Mucosa of descending colon (tissue), 3 donors: Measurements from ENCODE around the gene SKP2. TPM values are rescaled to one million over a fixed set of nuclear protein-coding genes. Genes with fewer than 3 reads are reported as not detected.

Source experiments
- ATAC-seq: fragments of 200-7000 bp; cut with Tn5 transposase; one replicate; pipeline ENCODE4 v1.9.1; 2020; ENCODE audit warnings: mild to moderate bottlenecking, moderate library complexity
- DNase-seq, 3 donors: peaks; one replicate each; pipeline ENCODE4 v3.0.0-alpha.2; 2020
- H3K36me3 ChIP-seq: fragments of 200-600 bp; one replicate; pipeline ENCODE4 v1.8.0; 2021; ENCODE audit warnings: low read depth, mild to moderate bottlenecking
- H3K4me1 ChIP-seq: fragments of 200-600 bp; one replicate; pipeline ENCODE4 v1.8.0; 2021; ENCODE audit warnings: low read depth, mild to moderate bottlenecking
- H3K4me3 ChIP-seq: fragments of 200-600 bp; one replicate; pipeline ENCODE4 v1.8.0; 2021; ENCODE audit warnings: mild to moderate bottlenecking
- H3K9me3 ChIP-seq: fragments of 200-600 bp; one replicate; pipeline ENCODE4 v1.8.0; 2021; ENCODE audit warnings: mild to moderate bottlenecking
- intact Hi-C, 2 donors: fragments of 100-400 bp; cut with DNase I in 1 of 2; cut with micrococcal nuclease in 1 of 2; formaldehyde crosslinking; loops; one replicate each; pipeline versions ENCODE4 v1.11.0 to v1.11.1; 2022; cut with DNase I, micrococcal nuclease
- total RNA-seq, 3 donors: library from RNA; stranded (reverse); fragmentation: NEBNext Ultra II Directional in 2 of 3; extraction: Animal tissue kit (Norgen Biotek cat#: 25700) in 2 of 3; gene quantifications; one replicate each; pipeline versions ENCODE4 v1.2.1 to v1.2.4, GENCODE V29; 2021 to 2023
- TF ChIP-seq, protein P1 (sequence below): fragments of 200-600 bp; IDR thresholded peaks from one replicate; pipeline ENCODE4 v1.8.0; 2022; ENCODE audit warnings: antibody characterized with exemption, mild to moderate bottlenecking
- donor health status: DM: no; HTN: no; CAD: no; lungs with moderate emphysema.
- donor health status: DM: no; HTN: no; CAD: no.
- donor health status: DM: no; HTN: yes; CAD: no.

SKP2 gene
- total RNA-seq, 3 donors from 2014 or later: 11.6 to 24.2 (median 16.5) TPM

DNA sequence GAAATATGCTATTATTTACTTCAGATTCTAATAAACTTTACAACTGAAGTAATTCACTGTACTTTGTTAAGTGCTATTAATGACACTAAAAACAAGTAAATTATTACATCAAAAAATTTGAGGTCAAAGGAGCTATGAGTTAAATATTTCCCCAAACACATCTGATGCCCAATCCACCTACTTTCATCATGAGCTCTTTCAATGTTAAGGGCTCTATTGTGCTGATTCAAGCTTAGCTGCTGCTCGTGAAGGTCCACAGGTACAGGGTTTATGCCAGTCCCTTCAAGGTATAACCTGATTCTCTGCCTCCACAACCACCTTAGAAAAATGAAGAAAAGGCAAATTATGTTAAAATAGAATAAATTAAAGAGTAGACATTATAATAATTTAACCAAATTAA, 65.7 kb downstream of the SKP2 start:
- Histone ChIP-seq H3K4me1 (no peaks in the 10 kb centered on the region), H3K9me3 (no peaks in the 10 kb centered on the region), H3K4me3 (no peak overlapping the region), H3K36me3 (no peaks in the 10 kb centered on the region)
- ATAC-seq: no peak
- intact Hi-C loops: no loop called here
- DNase-seq: no peak
- TF ChIP-seq, protein P1, sequence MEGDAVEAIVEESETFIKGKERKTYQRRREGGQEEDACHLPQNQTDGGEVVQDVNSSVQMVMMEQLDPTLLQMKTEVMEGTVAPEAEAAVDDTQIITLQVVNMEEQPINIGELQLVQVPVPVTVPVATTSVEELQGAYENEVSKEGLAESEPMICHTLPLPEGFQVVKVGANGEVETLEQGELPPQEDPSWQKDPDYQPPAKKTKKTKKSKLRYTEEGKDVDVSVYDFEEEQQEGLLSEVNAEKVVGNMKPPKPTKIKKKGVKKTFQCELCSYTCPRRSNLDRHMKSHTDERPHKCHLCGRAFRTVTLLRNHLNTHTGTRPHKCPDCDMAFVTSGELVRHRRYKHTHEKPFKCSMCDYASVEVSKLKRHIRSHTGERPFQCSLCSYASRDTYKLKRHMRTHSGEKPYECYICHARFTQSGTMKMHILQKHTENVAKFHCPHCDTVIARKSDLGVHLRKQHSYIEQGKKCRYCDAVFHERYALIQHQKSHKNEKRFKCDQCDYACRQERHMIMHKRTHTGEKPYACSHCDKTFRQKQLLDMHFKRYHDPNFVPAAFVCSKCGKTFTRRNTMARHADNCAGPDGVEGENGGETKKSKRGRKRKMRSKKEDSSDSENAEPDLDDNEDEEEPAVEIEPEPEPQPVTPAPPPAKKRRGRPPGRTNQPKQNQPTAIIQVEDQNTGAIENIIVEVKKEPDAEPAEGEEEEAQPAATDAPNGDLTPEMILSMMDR: no peak

DNA sequence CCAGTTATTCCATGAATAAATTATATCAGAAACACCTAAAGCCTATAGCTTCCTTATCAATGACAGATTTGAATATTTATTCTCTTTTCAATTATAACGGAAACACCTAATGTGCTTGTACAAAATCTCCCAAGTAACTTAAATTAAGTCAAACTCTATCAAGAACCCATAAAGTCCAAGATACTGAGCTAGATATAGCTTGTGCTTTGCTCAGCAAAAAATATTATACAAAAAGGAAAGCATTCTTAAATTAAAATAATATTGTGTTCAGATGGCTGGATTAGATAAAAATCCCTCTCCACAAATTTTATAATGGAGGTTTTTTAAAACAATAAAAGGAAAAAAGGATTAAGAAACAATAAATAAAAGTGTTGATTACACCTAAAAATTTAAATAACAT, 66.1 kb downstream of the SKP2 start:
- DNase-seq (no peak), ATAC-seq (no peak)
- intact Hi-C loops: no loop called here
- TF ChIP-seq, protein P1: no peak
- H3K36me3 ChIP-seq: no peaks in the 10 kb centered on the region
- no peaks in the 10 kb centered on the region for H3K4me1 ChIP-seq
- no peak overlapping the region for H3K4me3 ChIP-seq
- no peaks in the 10 kb centered on the region for H3K9me3 ChIP-seq

- no peak for ATAC-seq
- H3K9me3 ChIP-seq: no peaks in the 10 kb centered on the region
- DNase-seq: no peak
- H3K4me3 ChIP-seq: no peak overlapping the region
- no peaks in the 10 kb centered on the region for H3K36me3 ChIP-seq
- intact Hi-C loops: no loop called here
- TF ChIP-seq, protein P1: no peak
- no peaks in the 10 kb centered on the region for H3K4me1 ChIP-seq
These were observed 70.7 kb downstream of the SKP2 start for GRCh38 chr5:36222620-36223019.

GRCh38 chr5:36227046-36227445, 75.1 kb downstream of the SKP2 start:
- H3K9me3 ChIP-seq: no peaks in the 10 kb centered on the region
- intact Hi-C loops: no loop called here
- no peaks in the 10 kb centered on the region for H3K36me3 ChIP-seq
- no peak overlapping the region for H3K4me3 ChIP-seq
- DNase-seq (no peak), ATAC-seq (no peak)
- TF ChIP-seq, protein P1: no peak
- H3K4me1 ChIP-seq: no peaks in the 10 kb centered on the region

- H3K9me3 ChIP-seq: no peaks in the 10 kb centered on the region
- H3K4me3 ChIP-seq: no peak overlapping the region
- ATAC-seq (no peak), DNase-seq (no peak)
- no peaks in the 10 kb centered on the region for H3K4me1 ChIP-seq
- intact Hi-C loops: no loop called here
- TF ChIP-seq, protein P1: no peak
- no peaks in the 10 kb centered on the region for H3K36me3 ChIP-seq
These were observed 76.6 kb downstream of the SKP2 start for GRCh38 chr5:36228505-36228904.

DNA sequence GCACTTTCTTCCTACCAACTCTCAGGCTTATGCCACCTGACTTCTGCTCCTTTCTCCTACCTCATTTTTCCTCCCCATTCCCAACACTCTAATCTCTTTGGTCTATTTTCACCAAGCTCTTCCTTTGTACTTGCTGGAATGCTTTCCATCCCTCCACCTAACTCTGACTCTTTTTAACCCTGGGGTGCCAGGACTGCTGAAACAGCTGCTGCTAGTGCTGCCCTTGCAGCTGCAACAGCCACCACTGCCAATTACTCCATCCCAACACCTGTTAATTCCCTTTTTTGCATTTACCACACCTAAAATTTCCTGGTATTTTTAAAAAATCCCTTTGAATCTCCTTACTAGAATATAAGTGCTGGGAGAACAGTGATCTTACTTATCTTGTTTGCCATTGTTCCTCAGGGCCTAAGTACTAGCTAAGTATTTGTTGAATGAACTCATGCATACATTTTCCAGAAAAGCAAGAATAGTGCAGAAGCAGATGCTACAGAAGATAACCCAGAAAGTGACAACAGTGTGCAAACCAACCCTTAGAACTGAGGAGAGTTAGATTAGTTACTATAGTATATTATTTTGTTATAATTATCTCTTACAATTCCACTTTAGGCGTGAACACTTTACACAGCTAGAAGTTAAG, 78.4 kb downstream of the SKP2 start:
- H3K4me1 ChIP-seq: no peaks in the 10 kb centered on the region
- ATAC-seq (no peak), DNase-seq (no peak)
- no peak overlapping the region for H3K4me3 ChIP-seq
- intact Hi-C loops: no loop called here
- no peaks in the 10 kb centered on the region for H3K9me3 ChIP-seq
- TF ChIP-seq, protein P1: no peak
- H3K36me3 ChIP-seq: no peaks in the 10 kb centered on the region
